Fibroblast of skin of abdomen (primary cell): ENCODE results near the gene TRAPPC3.

Source experiments
- DNase-seq: peaks from one replicate; pipeline ENCODE4 v3.0.0-alpha.2; 2013

Gene TRAPPC3

GRCh38 chr1:36151134-36151844 lies 2.0 kb upstream of the TRAPPC3 start:
- no peak for DNase-seq

GRCh38 chr1:36150296-36151133 lies 1.2 kb upstream of the TRAPPC3 start:
- DNase-seq, result peak; percentile 94

GRCh38 chr1:36149973-36150295 lies 648 bp upstream of the TRAPPC3 start:
- DNase-seq, result no peak

- peak; percentile 22 for DNase-seq
Observed at GRCh38 chr1:36148821-36149236, 457 bp downstream of the TRAPPC3 start.

- DNase-seq, result no peak
Observed at GRCh38 chr1:36144413-36144812, 4.9 kb downstream of the TRAPPC3 start.

- no peak for DNase-seq
Observed at GRCh38 chr1:36143424-36143823, 5.9 kb downstream of the TRAPPC3 start.

- no peak for DNase-seq
Observed at GRCh38 chr1:36142121-36142520, 7.2 kb downstream of the TRAPPC3 start.

GRCh38 chr1:36139521-36139920 lies 9.8 kb downstream of the TRAPPC3 start:
- no peak for DNase-seq

- no peak for DNase-seq
Observed at GRCh38 chr1:36137776-36138175, 11.5 kb downstream of the TRAPPC3 start.

- no peak for DNase-seq
Observed at GRCh38 chr1:36137226-36137625, 12.1 kb downstream of the TRAPPC3 start.

GRCh38 chr1:36136535-36136934 lies 12.8 kb downstream of the TRAPPC3 start:
- peak; percentile 90 for DNase-seq

- DNase-seq, result no peak
Observed at GRCh38 chr1:36135796-36136195, 13.5 kb downstream of the TRAPPC3 start.

- DNase-seq, result no peak
Observed at GRCh38 chr1:36135330-36135667, 14.0 kb downstream of the TRAPPC3 start.

GRCh38 chr1:36134505-36135329 lies 14.6 kb downstream of the TRAPPC3 start:
- DNase-seq, result peak; percentile 76

GRCh38 chr1:36134031-36134430 lies 15.3 kb downstream of the TRAPPC3 start:
- DNase-seq, result no peak

GRCh38 chr1:36133484-36133883 lies 15.8 kb downstream of the TRAPPC3 start:
- peak; percentile 94 for DNase-seq

GRCh38 chr1:36132029-36132428 lies 17.3 kb downstream of the TRAPPC3 start:
- no peak for DNase-seq

- DNase-seq, result no peak
Observed at GRCh38 chr1:36128905-36129206, 20.4 kb downstream of the TRAPPC3 start.

- DNase-seq, result peak; percentile 56
Observed at GRCh38 chr1:36128126-36128904, 21.0 kb downstream of the TRAPPC3 start.

GRCh38 chr1:36126797-36127500 lies 22.3 kb downstream of the TRAPPC3 start:
- DNase-seq, result no peak

GRCh38 chr1:36126005-36126716 lies 23.1 kb downstream of the TRAPPC3 start:
- DNase-seq, result no peak
